ENCODE data around the gene MYCBPAP. TPM values are rescaled to one million over a fixed set of nuclear protein-coding genes. Genes with fewer than 3 reads are reported as not detected.

MYCBPAP gene
- total RNA-seq, 1 experiment from 2014 or later = 2.7 TPM

DNA sequence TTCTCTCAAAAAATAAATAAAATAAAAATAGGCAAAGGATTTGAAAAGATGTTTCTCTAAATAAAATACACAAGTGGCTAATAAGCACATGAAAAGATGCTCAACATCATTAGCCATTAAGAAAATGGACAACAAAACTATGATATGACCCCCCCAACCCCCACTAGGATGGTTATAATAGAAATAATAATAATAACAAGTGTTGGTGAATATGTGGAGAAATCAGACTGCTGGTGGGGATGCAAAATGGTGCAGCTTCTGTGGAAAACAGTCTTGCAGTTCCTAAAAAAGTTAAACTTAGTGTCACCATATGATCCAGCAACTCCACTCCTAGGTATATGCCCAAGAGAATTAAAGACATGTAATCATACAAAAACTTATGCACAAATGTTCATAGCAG, 9.0 kb upstream of the MYCBPAP start:
- TF ChIP-seq, protein P1, sequence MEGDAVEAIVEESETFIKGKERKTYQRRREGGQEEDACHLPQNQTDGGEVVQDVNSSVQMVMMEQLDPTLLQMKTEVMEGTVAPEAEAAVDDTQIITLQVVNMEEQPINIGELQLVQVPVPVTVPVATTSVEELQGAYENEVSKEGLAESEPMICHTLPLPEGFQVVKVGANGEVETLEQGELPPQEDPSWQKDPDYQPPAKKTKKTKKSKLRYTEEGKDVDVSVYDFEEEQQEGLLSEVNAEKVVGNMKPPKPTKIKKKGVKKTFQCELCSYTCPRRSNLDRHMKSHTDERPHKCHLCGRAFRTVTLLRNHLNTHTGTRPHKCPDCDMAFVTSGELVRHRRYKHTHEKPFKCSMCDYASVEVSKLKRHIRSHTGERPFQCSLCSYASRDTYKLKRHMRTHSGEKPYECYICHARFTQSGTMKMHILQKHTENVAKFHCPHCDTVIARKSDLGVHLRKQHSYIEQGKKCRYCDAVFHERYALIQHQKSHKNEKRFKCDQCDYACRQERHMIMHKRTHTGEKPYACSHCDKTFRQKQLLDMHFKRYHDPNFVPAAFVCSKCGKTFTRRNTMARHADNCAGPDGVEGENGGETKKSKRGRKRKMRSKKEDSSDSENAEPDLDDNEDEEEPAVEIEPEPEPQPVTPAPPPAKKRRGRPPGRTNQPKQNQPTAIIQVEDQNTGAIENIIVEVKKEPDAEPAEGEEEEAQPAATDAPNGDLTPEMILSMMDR (IDR thresholded peaks at IDR 0.05; ENCODE audit: insufficient read depth in 1 of 2, low read depth in 1 of 2, low read length in 1 of 2, severe bottlenecking in 1 of 2, unreplicated experiment in 1 of 2) = no peak
- no peak overlapping the region for H3K4me3 ChIP-seq (ENCODE audit: low read depth, low read length)
- no peaks in the 10 kb centered on the region for H3K9me3 ChIP-seq
- BruUV-seq (replicated peaks) = no TSS peak
- H3K4me1 ChIP-seq = peaks cover 12% of the 10 kb centered on the region
- H3K36me3 ChIP-seq (ENCODE audit: control insufficient read depth, insufficient read depth, low read length) = no peaks in the 10 kb centered on the region
- Mint-ChIP-seq H3K9me3 (ENCODE audit: unreplicated experiment) (no peaks in the 10 kb centered on the region), H3K4me1 (ENCODE audit: low read depth, unreplicated experiment) (peaks cover 15% of the 10 kb centered on the region), H3K27me3 (ENCODE audit: insufficient read depth, unreplicated experiment) (no peaks in the 10 kb centered on the region), H3K4me3 (ENCODE audit: unreplicated experiment) (no peak overlapping the region), H3K27ac (ENCODE audit: unreplicated experiment) (no peak overlapping the region), H3K36me3 (ENCODE audit: insufficient read depth, unreplicated experiment) (no peaks in the 10 kb centered on the region)
- CTCF ChIA-PET = no interaction called here
- POLR2A ChIA-PET = no interaction called here
- no peak for DNase-seq
- intact Hi-C loops (cut with micrococcal nuclease; ENCODE audit: unreplicated experiment) = no loop called here
- H3K27me3 ChIP-seq (replicated peaks; ENCODE audit: control insufficient read depth, insufficient read depth, low read length) = no peaks in the 10 kb centered on the region

DNA sequence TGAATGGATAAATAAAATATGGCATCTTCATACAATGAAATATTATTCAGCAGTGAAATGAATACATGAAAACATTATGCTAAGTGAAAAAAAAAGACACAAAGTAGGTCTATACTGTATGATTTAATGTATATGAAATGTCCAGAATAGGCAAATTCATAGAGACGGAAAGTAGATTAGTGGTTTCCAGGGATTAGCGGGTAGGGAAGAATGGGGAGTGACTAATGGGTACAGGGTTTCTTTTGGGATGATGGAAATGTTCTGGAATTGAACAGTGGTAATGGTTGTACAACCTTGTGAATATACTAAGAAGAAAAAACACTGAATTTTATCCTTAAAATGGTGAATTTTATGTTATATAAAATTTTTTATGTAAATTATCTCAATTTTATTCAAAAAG, 8.5 kb upstream of the MYCBPAP start:
- BruUV-seq (replicated peaks) = no TSS peak
- Mint-ChIP-seq H3K27ac (ENCODE audit: unreplicated experiment) (no peak overlapping the region), H3K4me1 (ENCODE audit: low read depth, unreplicated experiment) (peaks cover 15% of the 10 kb centered on the region), H3K4me3 (ENCODE audit: unreplicated experiment) (no peak overlapping the region), H3K36me3 (ENCODE audit: insufficient read depth, unreplicated experiment) (no peaks in the 10 kb centered on the region), H3K9me3 (ENCODE audit: unreplicated experiment) (no peaks in the 10 kb centered on the region), H3K27me3 (ENCODE audit: insufficient read depth, unreplicated experiment) (no peaks in the 10 kb centered on the region)
- H3K4me1 ChIP-seq = peaks cover 12% of the 10 kb centered on the region
- TF ChIP-seq, protein P1 (IDR thresholded peaks at IDR 0.05; ENCODE audit: insufficient read depth in 1 of 2, low read depth in 1 of 2, low read length in 1 of 2, severe bottlenecking in 1 of 2, unreplicated experiment in 1 of 2) = no peak
- no peak overlapping the region for H3K4me3 ChIP-seq (ENCODE audit: low read depth, low read length)
- no peak for DNase-seq
- H3K27me3 ChIP-seq (replicated peaks; ENCODE audit: control insufficient read depth, insufficient read depth, low read length) = no peaks in the 10 kb centered on the region
- H3K36me3 ChIP-seq (ENCODE audit: control insufficient read depth, insufficient read depth, low read length) = no peaks in the 10 kb centered on the region
- CTCF ChIA-PET = no interaction called here
- no peaks in the 10 kb centered on the region for H3K9me3 ChIP-seq
- POLR2A ChIA-PET = no interaction called here
- intact Hi-C loops (cut with micrococcal nuclease; ENCODE audit: unreplicated experiment) = no loop called here

DNA sequence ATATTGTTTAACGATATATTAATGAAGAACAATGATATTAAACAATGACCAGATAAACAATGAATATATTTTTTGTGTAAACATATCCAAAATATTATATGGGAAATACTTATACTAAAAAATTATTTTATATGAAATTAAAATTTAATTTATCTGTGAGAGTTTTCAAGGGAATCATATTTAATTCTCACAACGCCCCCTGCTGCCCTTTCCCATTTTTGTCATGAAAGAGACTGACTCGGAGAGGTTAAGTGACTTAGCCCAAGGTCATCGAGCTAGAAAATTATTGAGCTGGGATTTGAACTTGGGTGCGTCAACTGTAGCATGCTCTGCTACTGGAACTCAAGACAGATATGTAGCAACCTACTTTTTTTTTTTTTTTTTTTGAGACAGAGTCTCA, 7.2 kb upstream of the MYCBPAP start:
- Mint-ChIP-seq H3K4me3 (ENCODE audit: unreplicated experiment) (no peak overlapping the region), H3K27ac (ENCODE audit: unreplicated experiment) (no peak overlapping the region), H3K9me3 (ENCODE audit: unreplicated experiment) (no peaks in the 10 kb centered on the region), H3K4me1 (ENCODE audit: low read depth, unreplicated experiment) (peaks cover 15% of the 10 kb centered on the region), H3K36me3 (ENCODE audit: insufficient read depth, unreplicated experiment) (no peaks in the 10 kb centered on the region), H3K27me3 (ENCODE audit: insufficient read depth, unreplicated experiment) (no peaks in the 10 kb centered on the region)
- ChIA-PET POLR2A (interaction anchor here (0.6 to 1.0 kb wide), 6 partner anchors 12 to 139 kb away, joined by 3 to 4 read pairs (median 3); no protein-coding TSS in a partner anchor), CTCF (interaction anchor here (0.5 to 2.4 kb wide), 20 partner anchors 8 to 561 kb away, joined by 3 to 22 read pairs (median 4); partner anchors contain the start of gene LRRC59)
- DNase-seq = peak in 1 of 2 experiments; percentile 71
- Histone ChIP-seq H3K9me3 (no peaks in the 10 kb centered on the region), H3K27me3 (replicated peaks; ENCODE audit: control insufficient read depth, insufficient read depth, low read length) (no peaks in the 10 kb centered on the region), H3K36me3 (ENCODE audit: control insufficient read depth, insufficient read depth, low read length) (no peaks in the 10 kb centered on the region), H3K4me1 (peaks cover 19% of the 10 kb centered on the region), H3K4me3 (ENCODE audit: low read depth, low read length) (no peak overlapping the region)
- TF ChIP-seq, protein P1 (IDR thresholded peaks at IDR 0.05; ENCODE audit: insufficient read depth in 1 of 2, low read depth in 1 of 2, low read length in 1 of 2, severe bottlenecking in 1 of 2, unreplicated experiment in 1 of 2) = peak; percentile 75 to 81
- BruUV-seq (replicated peaks) = no TSS peak
- intact Hi-C loops (cut with micrococcal nuclease; ENCODE audit: unreplicated experiment) = loop anchor here (1.0 kb wide), 1 partner anchor 19 kb away; no protein-coding TSS in a partner anchor
